OCI-M2 (cell line): ENCODE data around the gene HSPA12B.

Experiments used
- DNase-seq: peaks from one replicate; lab custom pipeline; 2025; ENCODE audit not compliant: unreplicated experiment; lab: John Stamatoyannopoulos, UW

The HSPA12B gene

GRCh38 chr20:3747471-3747870 lies 15.0 kb downstream of the HSPA12B start:
- DNase-seq, result no peak

- DNase-seq, result no peak
These were observed 15.6 kb downstream of the HSPA12B start for GRCh38 chr20:3748073-3748472.

GRCh38 chr20:3749087-3749688 lies 16.7 kb downstream of the HSPA12B start:
- no peak for DNase-seq

DNA sequence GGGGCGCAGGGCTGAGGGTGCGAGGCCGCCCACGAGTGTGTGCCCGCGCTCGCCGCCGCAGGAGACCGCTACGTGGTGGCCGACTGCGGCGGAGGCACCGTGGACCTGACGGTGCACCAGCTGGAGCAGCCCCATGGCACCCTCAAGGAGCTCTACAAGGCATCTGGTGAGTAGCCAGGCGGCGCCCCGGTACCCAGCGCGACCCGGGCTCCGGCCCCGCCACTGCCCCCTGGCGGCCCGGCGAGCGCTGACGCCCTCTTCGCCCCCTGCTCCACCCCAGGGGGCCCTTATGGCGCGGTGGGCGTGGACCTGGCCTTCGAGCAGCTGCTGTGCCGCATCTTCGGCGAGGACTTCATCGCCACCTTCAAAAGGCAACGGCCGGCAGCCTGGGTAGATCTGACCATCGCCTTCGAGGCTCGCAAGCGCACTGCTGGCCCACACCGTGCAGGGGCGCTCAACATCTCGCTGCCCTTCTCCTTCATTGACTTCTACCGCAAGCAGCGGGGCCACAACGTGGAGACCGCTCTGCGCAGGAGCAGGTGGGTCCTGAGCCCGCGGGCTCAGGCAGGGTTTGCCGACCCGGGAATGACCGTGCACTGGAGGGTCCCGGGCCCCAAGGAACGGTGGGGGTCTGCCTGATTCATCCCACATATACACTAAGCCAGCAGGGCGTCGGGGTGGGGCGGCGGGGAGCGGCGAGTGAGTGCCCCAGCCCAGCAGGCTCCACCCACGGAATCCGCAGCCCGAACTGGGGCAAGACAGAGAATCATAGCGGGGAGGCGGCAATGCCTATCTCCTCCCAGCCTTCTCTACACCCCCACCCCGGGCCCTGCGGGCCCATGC lies 17.4 kb downstream of the HSPA12B start:
- no peak for DNase-seq

GRCh38 chr20:3751305-3751674 lies 18.8 kb downstream of the HSPA12B start:
- DNase-seq, result no peak

DNA sequence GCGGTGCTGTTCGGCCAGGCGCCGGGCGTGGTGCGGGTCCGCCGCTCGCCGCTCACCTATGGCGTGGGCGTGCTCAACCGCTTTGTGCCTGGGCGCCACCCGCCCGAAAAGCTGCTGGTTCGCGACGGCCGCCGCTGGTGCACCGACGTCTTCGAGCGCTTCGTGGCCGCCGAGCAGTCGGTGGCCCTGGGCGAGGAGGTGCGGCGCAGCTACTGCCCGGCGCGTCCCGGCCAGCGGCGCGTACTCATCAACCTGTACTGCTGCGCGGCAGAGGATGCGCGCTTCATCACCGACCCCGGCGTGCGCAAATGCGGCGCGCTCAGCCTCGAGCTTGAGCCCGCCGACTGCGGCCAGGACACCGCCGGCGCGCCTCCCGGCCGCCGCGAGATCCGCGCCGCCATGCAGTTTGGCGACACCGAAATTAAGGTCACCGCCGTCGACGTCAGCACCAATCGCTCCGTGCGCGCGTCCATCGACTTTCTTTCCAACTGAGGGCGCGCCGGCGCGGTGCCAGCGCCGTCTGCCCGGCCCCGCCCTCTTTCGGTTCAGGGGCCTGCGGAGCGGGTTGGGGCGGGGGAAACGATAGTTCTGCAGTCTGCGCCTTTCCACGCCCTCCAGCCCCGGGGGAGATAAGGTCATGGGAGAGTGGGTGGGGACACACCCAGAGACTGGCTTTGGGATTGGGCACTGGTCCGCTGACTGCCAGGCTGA lies 19.3 kb downstream of the HSPA12B start:
- DNase-seq, result no peak

DNA sequence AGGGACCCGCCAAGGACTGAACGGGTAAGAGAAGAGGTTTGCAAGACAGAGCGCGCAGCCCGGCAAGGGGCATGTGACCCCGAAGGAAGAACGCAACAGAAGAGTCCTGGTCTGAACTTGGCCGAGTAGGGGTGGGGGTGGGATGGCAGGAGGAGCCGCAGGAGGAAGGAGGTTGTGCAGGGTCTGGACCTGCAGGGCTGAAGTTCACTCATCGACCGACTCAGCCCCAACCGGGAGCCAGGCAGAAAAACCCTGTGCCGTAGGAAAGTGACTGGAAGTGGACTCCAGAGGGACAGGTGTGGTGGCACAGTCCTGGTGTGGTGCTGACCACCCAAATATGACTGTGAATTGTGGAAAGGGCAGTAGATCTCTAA lies 19.9 kb downstream of the HSPA12B start:
- DNase-seq, result no peak

- DNase-seq, result peak; percentile 41
These were observed 20.6 kb downstream of the HSPA12B start for GRCh38 chr20:3753098-3753497.

- DNase-seq, result no peak
These were observed 21.2 kb downstream of the HSPA12B start for GRCh38 chr20:3753501-3754275.

GRCh38 chr20:3754276-3754630 lies 21.8 kb downstream of the HSPA12B start:
- no peak for DNase-seq

DNA sequence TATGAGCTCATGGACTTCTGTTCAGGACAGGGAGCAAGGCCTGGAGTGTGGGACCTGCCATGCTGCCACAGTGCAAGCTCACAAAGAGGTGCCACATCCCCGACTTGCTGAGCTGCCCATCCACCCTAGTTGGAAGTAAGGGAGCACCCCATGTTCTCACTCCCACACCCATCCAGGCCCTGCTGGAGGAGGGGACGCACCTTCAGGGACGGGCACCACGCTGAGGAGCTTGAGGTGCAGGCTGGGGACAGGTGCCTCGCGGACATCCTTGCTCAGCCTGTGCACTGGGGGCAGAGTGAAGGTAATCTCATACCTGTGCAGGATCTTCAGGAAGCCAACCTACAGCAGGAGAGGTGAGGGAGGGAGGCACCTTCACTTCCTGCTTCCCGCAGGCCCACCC lies 22.8 kb downstream of the HSPA12B start:
- no peak for DNase-seq

- no peak for DNase-seq
These were observed 23.5 kb downstream of the HSPA12B start for GRCh38 chr20:3755814-3756480.

DNA sequence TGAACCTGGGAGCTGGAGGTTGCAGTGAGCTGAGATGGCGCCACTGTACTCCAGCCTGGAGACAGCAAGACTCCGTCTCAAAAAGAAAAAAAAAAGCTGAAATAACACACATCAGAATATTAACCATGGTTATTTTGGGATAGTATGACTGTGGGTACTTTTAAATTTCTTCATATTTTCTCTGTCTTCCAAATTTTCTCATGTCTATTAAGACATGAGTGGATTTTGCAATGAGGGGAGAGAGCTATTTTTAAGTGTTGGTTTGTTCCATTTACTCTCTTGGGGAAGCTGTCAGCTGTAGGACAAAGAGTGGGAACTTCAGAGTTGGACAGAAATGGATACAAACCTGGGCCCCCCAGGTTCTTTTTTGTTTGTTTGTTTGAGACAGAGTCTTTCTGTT lies 24.8 kb downstream of the HSPA12B start:
- no peak for DNase-seq

DNA sequence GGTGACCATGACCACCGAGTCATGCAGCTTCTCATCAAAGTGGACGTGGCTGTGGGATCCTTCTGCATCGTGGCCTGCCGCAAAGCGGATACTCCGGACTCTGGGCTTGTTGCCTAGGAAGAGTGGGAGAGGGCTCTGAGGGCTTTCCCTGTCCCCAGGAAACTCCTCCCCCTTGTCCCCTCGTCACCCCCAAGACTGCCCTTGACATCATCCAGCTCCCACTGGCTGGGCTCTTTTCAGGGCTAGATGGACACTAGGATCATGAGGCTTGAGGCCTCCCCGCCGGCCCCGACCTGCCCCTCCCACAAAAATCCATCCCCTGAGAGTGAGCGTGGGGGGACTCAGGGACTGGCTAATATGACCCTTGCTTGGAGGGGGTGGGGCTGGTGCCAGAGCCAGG lies 26.1 kb downstream of the HSPA12B start:
- no peak for DNase-seq

GRCh38 chr20:3759316-3759823 lies 26.9 kb downstream of the HSPA12B start:
- no peak for DNase-seq

DNA sequence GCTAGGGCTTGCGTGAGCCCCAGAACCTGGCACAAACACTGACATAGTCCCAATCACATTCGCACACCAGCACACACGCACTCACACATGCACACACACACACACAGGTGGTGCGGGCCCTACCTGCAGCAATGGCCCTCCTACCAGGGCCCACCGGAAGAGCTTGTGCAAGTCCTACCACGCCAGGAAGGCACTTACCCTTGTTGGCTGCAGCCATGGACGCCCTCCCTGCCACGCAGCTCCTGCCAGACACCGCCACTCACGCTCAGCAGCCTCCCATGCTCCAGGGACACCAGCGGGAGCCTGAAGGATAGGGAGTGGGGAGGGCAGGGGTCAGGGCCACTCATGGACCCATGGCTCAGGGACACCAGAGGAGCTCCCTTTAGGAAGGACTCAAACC lies 27.4 kb downstream of the HSPA12B start:
- DNase-seq, result no peak

DNA sequence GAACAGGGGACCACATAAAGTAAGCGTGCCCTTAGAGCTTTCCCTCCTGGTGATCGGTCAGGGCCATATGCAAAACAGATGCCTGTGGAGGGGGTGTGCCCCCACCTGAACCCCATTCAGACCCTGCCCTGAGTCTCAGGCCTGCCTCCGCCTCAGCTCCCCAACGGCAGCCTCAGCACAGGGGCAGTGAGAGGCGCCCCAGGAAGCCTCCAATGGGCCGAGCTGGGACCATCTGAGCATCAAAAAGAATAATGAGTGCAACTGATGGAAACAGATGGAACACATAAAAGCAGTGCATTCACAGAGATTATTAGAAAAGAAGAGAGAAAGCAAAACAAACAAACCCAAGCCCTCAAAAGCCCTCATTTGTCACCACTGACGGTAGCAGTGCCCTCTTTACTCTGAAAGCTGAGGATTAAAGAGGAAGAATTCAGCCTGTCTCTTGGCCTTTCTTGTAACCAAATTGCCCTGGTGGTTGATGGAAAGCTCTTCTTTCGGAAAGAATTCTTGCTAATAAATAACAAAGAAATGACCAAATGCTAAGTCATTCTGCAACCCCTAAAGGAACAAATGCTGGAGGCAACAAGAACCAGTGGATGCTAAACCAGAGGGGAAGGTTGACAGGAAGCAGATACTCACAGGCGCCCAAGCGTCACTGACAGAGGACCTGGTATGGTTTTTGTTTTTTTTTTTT lies 28.3 kb downstream of the HSPA12B start:
- DNase-seq, result no peak

- DNase-seq, result no peak
These were observed 31.5 kb downstream of the HSPA12B start for GRCh38 chr20:3763671-3764601.

DNA sequence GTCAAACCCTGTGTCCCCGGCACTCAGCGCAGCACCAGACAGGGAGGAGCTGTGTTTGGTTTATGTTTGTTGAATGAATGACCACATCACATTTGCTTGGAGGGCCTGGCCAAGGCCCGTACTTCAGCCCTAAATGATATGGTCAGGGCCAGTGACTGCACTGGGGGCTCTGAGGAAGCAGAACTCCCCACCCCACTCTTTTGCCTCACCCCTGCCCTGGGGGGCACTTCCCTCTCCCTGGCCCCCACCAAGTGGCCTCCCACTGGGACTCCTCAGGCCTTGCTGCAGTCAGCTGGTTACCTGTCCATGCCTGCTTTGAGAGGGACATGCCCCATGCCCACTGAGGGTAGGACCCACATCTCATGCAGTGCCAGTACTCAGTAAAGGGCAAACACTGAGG lies 32.2 kb downstream of the HSPA12B start:
- DNase-seq, result no peak
